GM19193 (cell line): ENCODE results near the gene OS9.

ENCODE experiments used
- POLR2A ChIP-seq: IDR thresholded peaks from 4 replicates; pipeline ENCODE4 v1.6.1; 2011; ENCODE audit not compliant: insufficient read depth, insufficient read length; ENCODE audit errors: extremely low read depth

Gene OS9

DNA sequence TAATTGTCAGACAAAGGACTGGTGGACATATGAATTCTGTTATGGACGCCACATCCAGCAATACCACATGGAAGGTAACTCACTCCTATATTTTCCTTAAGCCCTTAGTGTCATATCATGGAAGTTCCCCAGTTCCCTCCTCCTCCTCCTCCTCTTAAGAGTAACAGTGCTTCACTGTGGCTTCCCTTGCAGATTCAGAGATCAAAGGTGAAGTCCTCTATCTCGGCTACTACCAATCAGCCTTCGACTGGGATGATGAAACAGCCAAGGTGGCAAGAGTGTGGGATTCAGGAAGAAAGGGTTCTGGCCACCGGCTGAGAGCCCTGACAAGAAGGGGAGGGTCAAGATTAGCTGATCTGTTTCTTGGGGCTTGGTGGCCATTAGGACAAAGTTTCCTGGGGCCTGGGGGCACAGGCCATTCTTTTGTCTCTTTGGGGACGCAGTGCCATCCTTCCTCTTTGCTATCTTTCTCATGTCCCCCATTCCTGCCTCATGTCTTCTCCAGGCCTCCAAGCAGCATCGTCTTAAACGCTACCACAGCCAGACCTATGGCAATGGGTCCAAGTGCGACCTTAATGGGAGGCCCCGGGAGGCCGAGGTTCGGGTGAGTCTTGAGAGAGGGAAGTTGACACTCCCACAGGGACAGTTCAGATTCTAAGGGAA lies 2.0 kb downstream of the OS9 start:
- TF ChIP-seq POLR2A = no peak

DNA sequence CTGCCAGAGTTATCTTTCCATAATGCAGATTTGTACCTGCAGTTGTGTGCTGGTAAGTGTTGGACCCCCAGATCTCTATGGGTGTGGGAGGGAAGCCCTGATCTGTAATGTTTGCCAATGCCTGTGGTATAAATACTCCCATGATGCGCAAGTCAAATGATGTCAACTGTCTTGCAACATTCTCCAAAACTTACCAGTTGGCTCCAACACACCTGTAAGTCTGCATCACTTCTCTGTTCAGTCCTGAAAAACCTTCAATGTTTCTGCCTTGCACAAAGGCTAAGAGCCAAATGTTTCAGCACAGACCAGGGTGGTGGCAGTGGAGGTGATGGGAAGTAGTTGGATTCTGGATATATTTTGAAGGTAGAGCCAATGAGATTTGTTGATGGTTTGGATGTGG lies 3.1 kb downstream of the OS9 start:
- TF ChIP-seq POLR2A = no peak

- TF ChIP-seq POLR2A = no peak
Measured at GRCh38 chr12:57698414-57698813, 4.5 kb downstream of the OS9 start.

DNA sequence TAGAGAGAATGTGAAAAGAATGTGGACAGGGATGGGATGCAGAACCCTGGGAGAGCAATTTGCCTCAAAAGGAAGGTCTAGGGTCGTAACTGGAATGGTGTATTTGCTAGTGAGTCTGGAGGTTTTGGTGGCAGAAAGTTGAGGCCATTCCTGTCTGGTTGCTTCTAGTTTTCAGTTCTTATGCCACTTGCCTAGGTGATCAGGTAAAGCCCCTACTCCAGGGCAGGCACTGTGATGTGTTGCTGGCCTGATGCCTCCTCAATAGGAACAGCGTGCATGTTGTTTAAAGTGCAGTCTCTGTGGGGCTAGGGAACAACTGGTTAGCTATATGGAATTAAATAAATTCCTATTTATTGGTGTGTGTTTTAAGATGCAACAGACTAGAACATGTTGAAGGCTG lies 6.4 kb downstream of the OS9 start:
- no peak for TF ChIP-seq POLR2A

DNA sequence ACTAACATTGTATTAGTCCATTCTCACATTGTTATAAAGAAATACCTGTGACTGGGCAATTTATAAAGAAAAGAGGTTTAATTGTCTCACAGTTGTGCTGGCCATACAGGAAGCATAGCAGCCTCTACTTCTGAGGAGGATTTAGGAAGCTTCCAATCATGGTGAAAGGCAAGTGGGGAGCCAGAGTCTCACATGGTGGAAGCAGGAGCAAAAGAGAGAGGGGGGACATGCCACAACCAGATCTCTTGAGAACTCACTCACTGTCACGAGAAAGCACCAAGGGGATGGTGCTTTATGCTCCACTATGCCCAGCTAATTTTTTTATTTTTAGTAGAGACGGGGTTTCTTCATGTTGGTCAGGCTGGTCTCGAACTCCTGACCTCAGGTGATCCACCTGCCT lies 13.3 kb downstream of the OS9 start:
- TF ChIP-seq POLR2A = no peak

- no peak for TF ChIP-seq POLR2A
Measured at GRCh38 chr12:57708296-57708695, 14.4 kb downstream of the OS9 start.

DNA sequence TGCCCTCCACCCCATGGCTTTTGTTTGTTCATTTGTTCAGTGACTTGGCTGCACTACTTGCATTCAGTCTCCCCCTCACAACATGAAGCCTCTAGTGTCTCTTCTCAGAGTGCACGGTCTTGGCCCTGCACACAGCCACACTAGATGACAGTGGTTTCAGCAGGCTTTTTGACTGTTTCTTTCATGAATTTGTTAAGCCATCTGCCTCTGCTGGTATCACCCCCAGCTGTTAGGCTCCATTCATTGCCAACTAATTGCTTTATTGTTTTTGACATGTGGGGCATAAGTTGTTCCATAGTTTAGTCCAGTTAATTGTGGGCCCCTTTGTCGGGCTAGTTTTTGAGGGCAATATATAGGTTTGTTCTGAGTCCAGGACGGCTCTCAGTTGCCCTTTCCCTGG lies 18.8 kb downstream of the OS9 start:
- no peak for TF ChIP-seq POLR2A

DNA sequence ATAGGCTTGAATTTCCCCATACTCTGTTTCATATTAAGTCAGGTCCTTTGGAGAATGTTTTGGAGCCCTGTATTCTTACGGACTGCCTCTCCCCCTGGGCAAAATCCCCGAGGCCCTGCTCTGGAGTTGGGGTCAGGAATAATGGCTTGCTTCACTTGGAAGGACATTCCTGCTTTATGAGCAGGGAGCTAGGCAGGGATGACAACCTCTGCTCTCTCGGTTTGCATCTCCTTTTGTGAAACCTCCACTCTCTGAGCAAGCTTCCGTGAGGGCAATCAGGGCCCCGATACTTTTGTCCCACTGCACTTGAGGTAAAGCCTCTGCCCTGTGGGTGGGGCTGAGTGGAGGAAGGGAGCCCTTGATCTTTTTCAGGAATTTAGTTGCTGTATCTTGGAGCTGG lies 19.3 kb downstream of the OS9 start:
- no peak for TF ChIP-seq POLR2A

DNA sequence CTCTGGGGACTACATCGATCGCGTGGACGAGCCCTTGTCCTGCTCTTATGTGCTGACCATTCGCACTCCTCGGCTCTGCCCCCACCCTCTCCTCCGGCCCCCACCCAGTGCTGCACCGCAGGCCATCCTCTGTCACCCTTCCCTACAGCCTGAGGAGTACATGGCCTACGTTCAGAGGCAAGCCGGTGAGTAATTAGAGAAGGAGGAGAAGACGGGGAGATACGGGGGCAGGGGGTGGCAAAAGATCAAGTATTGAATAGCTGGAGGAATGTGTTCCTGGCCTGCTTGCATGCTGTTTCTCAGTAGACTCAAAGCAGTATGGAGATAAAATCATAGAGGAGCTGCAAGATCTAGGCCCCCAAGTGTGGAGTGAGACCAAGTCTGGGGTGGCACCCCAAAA lies 21.9 kb downstream of the OS9 start:
- no peak for TF ChIP-seq POLR2A

- no peak for TF ChIP-seq POLR2A
Measured at GRCh38 chr12:57716305-57716704, 22.4 kb downstream of the OS9 start.

- TF ChIP-seq POLR2A = no peak
Measured at GRCh38 chr12:57717131-57717530, 23.2 kb downstream of the OS9 start.

DNA sequence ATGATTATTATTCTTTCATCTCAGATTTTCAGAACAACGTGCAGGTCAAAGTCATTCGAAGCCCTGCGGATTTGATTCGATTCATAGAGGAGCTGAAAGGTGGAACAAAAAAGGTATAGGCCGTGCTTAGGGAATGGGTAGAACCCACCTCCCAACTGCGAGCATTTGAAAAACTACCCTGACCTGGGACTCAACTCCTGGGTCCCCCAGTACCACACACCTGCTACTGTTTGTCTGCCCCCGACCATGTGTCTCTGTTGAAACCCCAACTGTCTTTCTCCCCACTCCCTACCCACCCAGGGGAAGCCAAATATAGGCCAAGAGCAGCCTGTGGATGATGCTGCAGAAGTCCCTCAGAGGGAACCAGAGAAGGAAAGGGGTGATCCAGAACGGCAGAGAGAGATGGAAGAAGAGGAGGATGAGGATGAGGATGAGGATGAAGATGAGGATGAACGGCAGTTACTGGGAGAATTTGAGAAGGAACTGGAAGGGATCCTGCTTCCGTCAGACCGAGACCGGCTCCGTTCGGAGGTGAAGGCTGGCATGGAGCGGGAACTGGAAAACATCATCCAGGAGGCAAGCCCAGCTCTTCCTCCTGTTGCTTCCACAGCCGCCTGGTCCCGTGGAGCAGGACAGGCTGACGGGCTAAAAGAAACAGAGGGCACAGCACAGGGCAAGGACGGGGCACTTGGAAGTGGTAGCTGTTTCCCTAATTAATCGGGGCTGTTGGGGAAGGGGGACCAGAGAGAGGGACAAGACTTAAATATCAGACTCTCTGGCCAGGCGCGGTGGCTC lies 24.1 kb downstream of the OS9 start:
- no peak for TF ChIP-seq POLR2A

GRCh38 chr12:57718641-57719528 lies 25.0 kb downstream of the OS9 start:
- no peak for TF ChIP-seq POLR2A

DNA sequence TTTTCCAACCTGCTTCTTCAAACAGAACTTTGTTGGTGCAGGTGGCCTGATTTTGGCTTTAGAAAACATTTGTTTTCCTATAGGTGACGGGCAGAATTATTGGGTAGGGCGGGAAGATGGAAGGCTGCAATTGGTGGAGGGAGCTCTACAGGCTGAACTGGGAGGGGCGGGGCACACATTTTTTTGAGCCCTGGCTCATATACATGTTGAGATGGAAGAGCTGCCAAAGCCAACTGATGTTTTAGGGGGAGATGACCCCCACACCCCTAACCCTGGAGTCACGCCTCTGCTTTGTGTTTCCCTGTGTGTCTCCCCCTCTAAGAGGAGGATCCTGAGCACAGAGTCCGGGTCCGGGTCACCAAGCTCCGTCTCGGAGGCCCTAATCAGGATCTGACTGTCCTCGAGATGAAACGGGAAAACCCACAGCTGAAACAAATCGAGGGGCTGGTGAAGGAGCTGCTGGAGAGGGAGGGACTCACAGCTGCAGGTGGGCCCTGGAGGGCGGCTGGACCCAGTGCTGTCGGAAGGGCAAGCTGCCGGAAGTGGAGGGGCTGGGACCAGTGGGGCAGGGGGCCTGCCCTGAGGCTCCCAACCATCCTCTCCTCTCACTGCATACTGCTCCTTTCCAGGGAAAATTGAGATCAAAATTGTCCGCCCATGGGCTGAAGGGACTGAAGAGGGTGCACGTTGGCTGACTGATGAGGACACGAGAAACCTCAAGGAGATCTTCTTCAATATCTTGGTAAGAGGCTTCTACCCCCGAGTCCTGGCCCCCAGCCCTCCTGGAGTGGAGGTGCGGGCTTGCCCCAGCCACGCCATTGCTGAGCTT lies 26.1 kb downstream of the OS9 start:
- TF ChIP-seq POLR2A = no peak
